MCF 10A (cell line): ENCODE results near the gene ZNF581. TPM values are rescaled to one million over a fixed set of nuclear protein-coding genes. Genes with fewer than 3 reads are reported as not detected.

Source experiments
- BruUV-seq: library from RNA; stranded (reverse); fragments of 400-500 nt; replicated peaks from 2 replicates; lab custom pipeline; 2021; lab: Mats Ljungman, UMichigan
- CTCF ChIA-PET: fragments of 300-600 bp; sonication (Branson Sonifier 250); formaldehyde crosslinking; extraction: SDS; loops from one replicate; lab custom pipeline; 2021; ENCODE audit warnings: antibody characterized with exemption, inconsistent platforms; lab: Yijun Ruan, JAX
- POLR2A ChIA-PET: fragments of 300-600, 350-650 bp; sonication (Branson Sonifier 250); formaldehyde crosslinking; extraction: SDS; loops from one replicate; lab custom pipeline; 2020; ENCODE audit warnings: antibody characterized with exemption, inconsistent platforms; lab: Yijun Ruan, JAX
- DNase-seq: peaks from one replicate; pipeline ENCODE4 v3.0.0-alpha.2; 2018; ENCODE audit not compliant: unreplicated experiment
- H3K27ac Mint-ChIP-seq: one replicate; pipeline ENCODE4 v1.8.0; 2022; ENCODE audit warnings: mild to moderate bottlenecking, low read depth, mixed read lengths; ENCODE audit not compliant: unreplicated experiment
- H3K27me3 Mint-ChIP-seq: one replicate; pipeline ENCODE4 v1.8.0; 2022; ENCODE audit warnings: mixed read lengths; ENCODE audit not compliant: insufficient read depth, unreplicated experiment
- H3K36me3 Mint-ChIP-seq: one replicate; pipeline ENCODE4 v1.8.0; 2022; ENCODE audit warnings: mild to moderate bottlenecking, moderate library complexity, mixed read lengths; ENCODE audit not compliant: insufficient read depth, unreplicated experiment
- H3K4me1 Mint-ChIP-seq: one replicate; pipeline ENCODE4 v1.8.0; 2022; ENCODE audit warnings: mixed read lengths; ENCODE audit not compliant: insufficient read depth, unreplicated experiment
- H3K4me3 Mint-ChIP-seq: one replicate; pipeline ENCODE4 v1.8.0; 2022; ENCODE audit warnings: mild to moderate bottlenecking, moderate library complexity, mixed read lengths; ENCODE audit not compliant: unreplicated experiment
- H3K9me3 Mint-ChIP-seq: one replicate; pipeline ENCODE4 v1.8.0; 2022; ENCODE audit warnings: mixed read lengths; ENCODE audit not compliant: unreplicated experiment
- CTCF ChIP-seq: fragments of 200-600 bp; IDR thresholded peaks from one replicate; pipeline ENCODE4 v1.8.0; 2022; ENCODE audit warnings: antibody characterized with exemption, mild to moderate bottlenecking; ENCODE audit not compliant: unreplicated experiment
- intact Hi-C: fragments of 100-400 bp; cut with micrococcal nuclease; formaldehyde crosslinking; loops from 2 replicates; pipeline ENCODE4 v1.14.1; 2022
- total RNA-seq: library from RNA; stranded (reverse); gene quantifications from 2 replicates; pipeline ENCODE4 v1.2.3, GENCODE V29; 2022

Gene ZNF581
- total RNA-seq, 1 experiment from 2014 or later: 25.7 TPM

- ChIA-PET CTCF (interaction anchor here (0.5 to 2.0 kb wide), 4 partner anchors 31 to 455 kb away, joined by 3 to 6 read pairs (median 3); no protein-coding TSS in a partner anchor), POLR2A (interaction anchor here (0.5 to 1.6 kb wide), 3 partner anchors 19 to 409 kb away, joined by 3 to 5 read pairs (median 4); no protein-coding TSS in a partner anchor)
- BruUV-seq: no TSS peak
- DNase-seq: no peak
- H3K27me3 Mint-ChIP-seq: no peaks in the 10 kb centered on the region
- intact Hi-C loops: no loop called here
- H3K4me3 Mint-ChIP-seq: no peak overlapping the region
- no peak for TF ChIP-seq CTCF
- H3K4me1 Mint-ChIP-seq: peaks cover 50% of the 10 kb centered on the region
- peaks cover 28% of the 10 kb centered on the region for H3K36me3 Mint-ChIP-seq
- no peaks in the 10 kb centered on the region for H3K9me3 Mint-ChIP-seq
- peak overlapping the region; percentile 90 for H3K27ac Mint-ChIP-seq
Observed at GRCh38 chr19:55602104-55603001, 41.1 kb upstream of the ZNF581 start.

- no TSS peak for BruUV-seq
- H3K4me3 Mint-ChIP-seq: peak overlapping the region; percentile 40
- TF ChIP-seq CTCF: no peak
- ChIA-PET POLR2A (no interaction called here), CTCF (interaction anchor here (4.5 kb wide), 1 partner anchor 99 kb away, joined by 23 read pairs; no protein-coding TSS in a partner anchor)
- no peak for DNase-seq
- H3K27me3 Mint-ChIP-seq: no peaks in the 10 kb centered on the region
- H3K4me1 Mint-ChIP-seq: peaks cover 52% of the 10 kb centered on the region
- H3K36me3 Mint-ChIP-seq: peaks cover 30% of the 10 kb centered on the region
- intact Hi-C loops: no loop called here
- H3K9me3 Mint-ChIP-seq: no peaks in the 10 kb centered on the region
- no peak overlapping the region for H3K27ac Mint-ChIP-seq
Observed at GRCh38 chr19:55603115-55603514, 40.3 kb upstream of the ZNF581 start.

- intact Hi-C loops: no loop called here
- DNase-seq: no peak
- Mint-ChIP-seq H3K4me1 (peaks cover 50% of the 10 kb centered on the region), H3K27ac (no peak overlapping the region), H3K27me3 (no peaks in the 10 kb centered on the region), H3K36me3 (peaks cover 33% of the 10 kb centered on the region), H3K4me3 (peak overlapping the region; percentile 40), H3K9me3 (no peaks in the 10 kb centered on the region)
- ChIA-PET POLR2A (interaction anchor here (0.6 to 1.6 kb wide), 9 partner anchors 21 to 1141 kb away, joined by 3 to 8 read pairs (median 4); partner anchors contain the start of genes ZNF581 and ZNF784), CTCF (interaction anchor here (0.8 to 4.5 kb wide), 4 partner anchors 24 to 100 kb away, joined by 3 to 23 read pairs (median 14); no protein-coding TSS in a partner anchor)
- TF ChIP-seq CTCF: no peak
- BruUV-seq: no TSS peak
Observed at GRCh38 chr19:55603581-55604292, 39.7 kb upstream of the ZNF581 start.
